Left forelimb (tissue), 1 donor: ENCODE measurements around the gene TRIM40.
"Not testable (repeated sequence)": the region's sequence is repeated elsewhere in the genome, so short reads cannot be mapped to it uniquely, and the experiment has no call there.

Experiments
- DNase-seq: peaks from one replicate; pipeline ENCODE4 v3.0.0-alpha.2; 2018; ENCODE audit warnings: low spot score

TRIM40 gene

GRCh38 chr6:30163918-30164654 lies 28.1 kb downstream of the TRIM40 start:
- DNase-seq: no peak

DNA sequence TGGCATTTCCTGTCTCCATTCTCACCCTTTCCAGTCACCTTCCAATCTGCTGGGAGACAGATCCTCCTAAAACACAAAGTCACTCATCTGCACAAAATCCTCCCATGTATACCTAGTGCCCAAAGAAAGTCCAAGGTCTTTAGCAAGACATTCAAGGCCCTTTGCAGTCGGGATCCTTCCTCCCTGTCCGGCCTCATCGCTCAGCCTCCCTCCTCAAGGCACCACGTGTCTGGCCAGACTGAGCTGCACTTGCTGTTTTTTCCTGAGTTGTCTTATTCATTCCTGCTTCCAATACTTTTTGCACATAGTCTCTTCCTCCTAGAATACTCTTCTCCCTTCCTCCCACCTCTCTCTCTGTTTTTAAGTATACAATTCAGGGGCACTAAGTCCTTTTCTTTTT lies 28.8 kb downstream of the TRIM40 start:
- DNase-seq: no peak

DNA sequence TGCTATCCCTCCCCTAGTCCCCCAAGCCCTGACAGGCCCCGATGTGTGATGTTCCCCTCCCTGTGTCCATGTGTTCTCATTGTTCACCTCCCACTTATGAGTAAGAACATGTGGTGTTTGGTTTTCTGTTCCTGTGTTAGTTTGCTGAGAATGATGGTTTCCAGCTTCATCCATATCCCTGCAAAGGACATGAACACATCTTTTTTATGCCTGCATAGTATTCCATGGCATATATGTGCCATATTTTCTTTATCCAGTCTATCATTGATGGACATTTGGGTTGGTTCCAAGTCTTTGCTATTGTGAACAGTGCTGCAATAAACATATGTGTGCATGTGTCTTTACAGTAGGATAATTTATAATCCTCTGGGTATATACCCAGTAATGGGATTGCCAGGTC lies 29.3 kb downstream of the TRIM40 start:
- not testable (repeated sequence) for DNase-seq

GRCh38 chr6:30167101-30167500 lies 31.2 kb downstream of the TRIM40 start:
- no peak for DNase-seq

DNA sequence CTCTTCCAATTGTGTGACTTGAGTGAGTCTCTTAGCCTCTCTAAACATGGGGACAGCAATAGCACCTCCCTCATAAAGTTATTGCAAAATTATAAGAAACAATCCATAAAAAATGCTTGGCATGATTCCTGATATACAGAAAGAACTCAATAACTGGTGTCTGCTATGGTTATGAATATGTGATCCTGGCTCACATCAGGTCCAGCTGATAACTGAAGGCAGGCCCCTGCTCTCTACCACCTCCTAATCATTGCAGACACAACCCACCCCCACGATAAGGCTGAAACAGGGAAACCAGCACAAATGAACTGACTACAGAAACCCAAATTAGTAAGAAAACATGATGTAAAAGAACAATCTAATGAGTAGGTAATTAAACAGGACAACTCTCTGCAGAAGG lies 32.8 kb downstream of the TRIM40 start:
- no peak for DNase-seq

DNA sequence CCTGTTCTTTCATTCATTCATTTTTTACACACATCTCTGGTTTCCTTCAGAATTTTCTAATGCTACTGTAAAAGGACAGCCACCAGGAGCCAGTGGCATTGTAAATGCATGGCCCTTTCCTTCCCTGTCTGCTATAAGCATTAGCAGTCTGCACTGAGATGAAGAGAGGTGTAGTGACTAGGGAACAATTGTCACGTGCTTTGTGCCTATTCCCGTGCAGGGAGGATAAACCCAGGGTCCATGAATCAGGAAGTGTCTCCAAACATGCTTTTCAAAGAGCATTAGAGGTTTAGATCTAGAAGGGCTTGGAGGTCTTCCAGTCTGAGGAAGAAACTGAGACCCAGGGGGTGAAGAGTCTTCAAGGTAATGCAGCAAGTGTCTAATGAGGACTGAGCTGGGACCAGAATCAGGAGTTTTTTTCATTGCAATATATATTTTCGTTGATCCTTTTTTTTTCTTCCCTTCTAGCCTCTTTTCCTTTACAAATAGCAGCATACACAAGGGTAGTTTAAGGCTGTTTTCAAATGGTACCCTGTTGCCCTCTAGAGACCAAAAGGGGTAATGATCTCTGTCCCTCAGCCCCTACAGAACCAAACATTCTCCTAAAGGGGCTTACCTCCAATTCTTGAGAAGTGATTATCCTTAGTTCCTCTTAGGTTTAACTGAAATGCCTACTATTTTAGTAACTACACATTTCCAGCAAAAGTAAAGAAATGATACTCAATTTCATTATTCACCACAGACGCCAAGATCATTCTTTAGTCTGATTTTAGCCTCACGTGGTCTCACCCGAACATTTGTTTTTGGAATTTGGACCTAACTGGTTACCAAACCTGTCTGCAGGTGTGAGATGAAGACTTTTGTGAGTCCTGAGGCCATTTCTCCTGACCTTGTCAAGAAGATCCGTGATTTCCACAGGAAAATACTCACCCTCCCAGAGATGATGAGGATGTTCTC lies 34.0 kb downstream of the TRIM40 start:
- no peak for DNase-seq

GRCh38 chr6:30171677-30172471 lies 35.9 kb downstream of the TRIM40 start:
- no peak for DNase-seq

DNA sequence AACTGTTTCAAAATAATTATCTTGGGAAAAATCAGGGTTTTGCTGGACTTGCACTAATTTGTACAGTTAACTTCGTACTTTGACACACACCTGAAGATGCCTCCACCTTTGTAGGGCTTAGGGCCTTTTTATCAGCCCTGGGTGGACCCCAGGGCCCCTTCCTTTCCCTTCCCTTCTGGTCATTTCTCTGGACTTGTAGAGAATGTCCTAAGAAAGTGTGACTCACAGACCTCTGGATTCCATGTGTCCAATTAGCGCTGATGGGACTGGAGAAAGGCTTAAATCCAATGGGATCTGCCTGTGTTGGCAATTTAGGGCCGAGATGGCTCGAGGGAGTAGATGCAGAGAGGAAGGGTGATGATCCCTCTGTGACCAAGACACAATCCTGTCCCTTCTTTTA lies 36.7 kb downstream of the TRIM40 start:
- no peak for DNase-seq

DNA sequence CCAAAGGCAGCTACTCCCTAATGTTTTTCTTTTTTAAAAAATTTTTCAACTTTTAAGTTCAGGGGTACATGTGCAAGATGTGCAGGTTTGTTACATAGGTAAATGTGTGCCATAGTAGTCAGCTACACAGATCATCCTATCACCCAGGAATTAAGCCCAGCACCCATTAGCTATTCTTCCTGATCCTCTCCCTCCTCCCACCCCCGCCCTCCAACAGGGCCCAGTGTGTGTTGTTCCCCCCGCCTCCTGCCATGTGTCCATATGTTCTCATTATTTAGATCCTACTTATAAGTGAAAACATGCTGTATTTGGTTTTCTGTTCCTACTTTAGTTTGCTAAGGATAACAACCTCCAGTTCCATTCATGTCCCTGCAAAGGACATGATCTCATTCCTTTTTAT lies 39.8 kb downstream of the TRIM40 start:
- DNase-seq: no peak

DNA sequence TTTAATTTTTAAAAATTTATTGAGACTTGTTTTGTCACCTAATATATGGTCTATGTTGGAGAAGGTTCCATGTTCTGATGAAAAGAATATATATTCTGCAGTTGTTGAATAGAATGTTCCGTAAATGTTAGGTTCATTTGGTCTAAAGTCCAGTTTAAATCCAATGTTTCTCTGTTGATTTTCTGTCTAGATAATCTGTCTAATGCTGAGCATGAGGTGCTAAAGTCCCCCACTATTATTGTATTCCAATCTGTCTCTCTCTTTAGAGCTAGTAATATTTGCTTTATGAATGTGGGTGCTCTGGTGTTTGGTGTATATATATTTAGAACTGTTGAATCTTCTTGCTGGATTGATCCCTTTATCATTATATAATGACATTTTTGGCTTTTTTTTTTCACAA lies 42.9 kb downstream of the TRIM40 start:
- no peak for DNase-seq

DNA sequence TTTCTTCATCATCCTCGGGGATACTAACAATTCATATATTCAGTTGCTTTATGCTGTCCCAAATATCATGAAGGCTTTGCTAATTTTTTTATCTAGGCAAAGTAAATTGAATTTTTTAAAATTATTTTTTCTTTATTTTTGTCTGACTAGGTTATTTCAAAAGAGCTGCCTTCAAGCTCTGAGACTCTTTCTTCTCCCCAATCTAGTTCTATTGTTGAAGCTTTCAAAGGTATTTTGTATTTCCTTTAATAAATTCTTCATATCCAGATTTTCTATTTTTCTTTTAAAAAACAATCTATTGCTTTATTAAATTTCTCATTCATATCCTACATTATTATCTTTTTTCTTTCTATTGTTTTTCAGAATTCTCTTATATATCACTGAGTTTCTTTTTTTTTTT lies 44.2 kb downstream of the TRIM40 start:
- no peak for DNase-seq

GRCh38 chr6:30184417-30185031 lies 48.6 kb downstream of the TRIM40 start:
- DNase-seq: no peak

- DNase-seq: no peak
These were observed 50.0 kb downstream of the TRIM40 start for GRCh38 chr6:30185846-30186484.

DNA sequence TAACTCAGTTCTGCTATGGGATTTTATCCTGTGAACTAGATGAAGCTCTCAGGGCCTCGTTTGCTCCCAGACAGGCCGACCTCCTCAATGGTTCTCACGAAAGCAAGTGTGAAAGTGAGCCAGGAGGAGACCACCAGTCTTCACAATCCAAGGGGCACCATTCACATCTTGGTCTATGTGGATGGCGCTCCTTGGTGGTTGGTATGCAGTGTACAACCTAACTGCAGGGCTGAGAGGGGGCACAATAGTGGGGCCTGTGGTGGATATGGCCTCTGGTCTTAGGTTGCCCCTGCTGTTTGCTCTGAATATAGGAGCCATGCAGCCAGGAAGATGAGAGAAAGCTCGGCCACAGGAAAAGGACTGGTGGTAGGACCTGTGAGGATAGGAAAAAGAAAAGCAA lies 52.6 kb downstream of the TRIM40 start:
- DNase-seq: no peak

DNA sequence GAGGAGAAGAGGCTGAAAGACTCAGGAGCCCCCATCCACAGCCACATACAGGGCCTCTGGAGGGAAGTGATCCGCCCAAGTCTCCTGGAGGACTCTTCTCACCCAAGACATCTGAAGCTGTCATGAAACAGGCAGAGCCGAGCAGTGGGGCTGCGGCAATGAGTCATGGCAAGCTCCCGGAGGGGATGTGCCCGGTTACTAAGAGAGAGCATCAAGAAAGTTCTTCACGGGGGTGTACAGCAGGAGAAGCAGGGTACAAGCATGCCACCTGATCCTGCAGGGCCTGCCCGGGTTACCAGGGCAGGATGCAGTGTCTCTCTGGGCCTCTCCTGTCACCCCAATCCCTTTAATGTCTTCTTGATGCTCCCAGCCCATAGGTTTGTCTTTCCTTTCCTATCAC lies 56.1 kb downstream of the TRIM40 start:
- DNase-seq: no peak

DNA sequence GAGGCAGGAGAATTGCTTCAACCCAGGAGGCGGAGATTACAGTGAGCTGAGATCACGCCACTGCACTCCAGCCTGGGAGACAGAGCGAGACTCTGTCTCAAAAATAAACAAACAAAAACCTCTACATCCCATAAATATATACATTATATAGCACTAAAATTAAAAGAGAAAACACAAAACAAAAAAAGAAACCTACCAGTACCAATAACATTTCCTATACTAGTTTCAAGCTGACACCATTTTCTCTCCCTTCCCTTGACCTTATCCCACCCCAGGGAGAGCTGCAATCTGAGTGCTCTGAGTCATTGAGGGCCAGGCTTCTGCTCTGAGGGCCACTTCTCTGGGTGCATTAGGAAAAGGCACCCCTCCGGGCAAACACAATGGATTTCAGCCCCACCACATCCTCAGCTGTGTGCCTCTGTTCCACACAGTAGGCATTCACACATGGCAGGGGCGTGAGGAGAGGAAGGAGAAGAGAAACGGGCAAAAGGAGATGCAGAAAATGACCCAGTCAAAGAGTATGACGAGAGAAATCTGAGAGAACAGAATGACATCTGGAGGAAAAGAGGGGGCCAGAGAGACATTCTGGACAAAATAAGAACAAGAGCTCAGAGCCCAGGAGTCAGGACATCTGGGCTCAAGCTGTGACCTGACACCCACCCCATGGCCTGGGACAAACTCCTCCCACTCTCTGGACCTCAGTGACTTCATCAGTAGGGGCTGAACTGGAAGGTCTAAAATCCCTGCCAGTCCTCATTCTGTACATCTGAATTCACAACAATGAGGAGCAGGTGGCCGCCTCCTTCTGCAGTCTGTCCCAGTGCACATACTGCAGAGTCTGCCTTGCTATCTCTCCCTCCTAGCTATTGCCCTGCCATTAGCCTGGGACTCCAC lies 59.1 kb downstream of the TRIM40 start:
- DNase-seq: no peak

DNA sequence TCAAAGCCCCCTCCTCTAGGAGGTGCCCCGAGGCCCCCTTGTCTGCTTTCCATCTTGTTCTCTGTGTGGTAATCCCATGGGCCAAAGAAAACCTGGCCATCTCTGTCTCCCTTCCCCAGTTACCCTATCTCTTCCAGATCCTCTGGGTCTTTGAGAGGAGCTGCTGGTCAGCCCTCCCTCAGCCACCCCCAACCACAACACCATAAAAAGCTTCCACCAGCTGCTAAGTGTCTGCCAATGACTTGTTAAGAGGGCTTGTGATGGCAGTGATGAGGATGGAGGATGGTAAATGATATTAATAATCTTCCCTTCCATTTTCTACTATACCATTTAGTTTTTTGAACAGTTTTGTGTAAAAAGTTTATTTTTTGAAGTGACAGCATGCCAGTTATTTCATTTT lies 60.0 kb downstream of the TRIM40 start:
- DNase-seq: no peak

DNA sequence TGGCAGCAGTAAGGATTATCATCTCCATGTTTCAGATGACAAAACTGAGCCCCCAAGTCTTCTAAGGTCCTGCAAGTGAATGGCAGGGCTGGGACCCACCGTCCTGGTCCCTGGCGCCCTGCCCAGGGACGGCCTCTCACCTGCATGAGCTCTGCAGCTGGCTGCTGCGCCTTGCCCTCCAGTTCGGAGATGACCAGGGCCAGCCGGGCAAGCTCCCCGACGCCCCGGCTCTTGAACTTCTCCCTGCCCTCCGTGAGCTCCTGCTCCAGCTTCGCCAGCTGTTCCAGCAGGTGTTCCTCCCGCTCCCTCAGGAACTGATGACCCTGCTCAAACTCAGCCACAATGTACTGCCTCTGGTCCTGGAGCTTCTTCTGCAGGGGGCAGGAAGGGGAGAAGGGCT lies 60.4 kb downstream of the TRIM40 start:
- no peak for DNase-seq
